ENCODE data around the gene SMARCC2. TPM values are rescaled to one million over a fixed set of nuclear protein-coding genes. Genes with fewer than 3 reads are reported as not detected.

SMARCC2 gene
- total and polyA plus RNA-seq, 2 of the 13 experiments (the other 11 are each of a cell fraction or from before 2014, with no cell fraction given), result 21.3 to 24.1 TPM

- H3K36me3 ChIP-seq (replicated peaks in 1 of 2; ENCODE audit: control insufficient read depth in 1 of 2, insufficient read depth in 2 of 2, low read length in 2 of 2), result peaks cover 1 to 11% of the 10 kb centered on the region in 2 experiments; a peak in 2 of 5 replicates
- H3K27me3 ChIP-seq (ENCODE audit: control insufficient read depth in 1 of 2, insufficient read depth in 2 of 2, low read length in 2 of 2), result no peaks in the 10 kb centered on the region; a peak in 1 of 5 replicates
- ChIA-PET POLR2A (interaction anchor here (0.6 to 6.2 kb wide), 23 partner anchors 10 to 519 kb away, joined by 3 to 128 read pairs (median 4); partner anchors contain the start of genes CNPY2, COQ10A, CS and ERBB3), CTCF (ENCODE audit: low intra/inter-chr PET ratio, low total read pairs) (interaction anchor here (3.2 kb wide), 1 partner anchor 72 kb away, joined by 49 read pairs; the partner anchor contains the start of gene SMARCC2)
- no TSS peak for BruUV-seq (replicated peaks)
- DNase-seq (ENCODE audit: low spot score) (peak; percentile 98), FAIRE-seq (peak; percentile 97), ATAC-seq (peak; percentile 84)
- in situ Hi-C loops (cut with HindIII; ENCODE audit: extremely low pct_ligation_motif_present, low pct_unique_long_range_greater_than_20kb) (no loop called here), intact Hi-C loops (cut with micrococcal nuclease; ENCODE audit: unreplicated experiment) (loop anchor here (1.0 to 5.0 kb wide), 6 partner anchors 35 to 349 kb away; partner anchors contain the start of genes CS, MYL6B and SPRYD4)
- peak within 1 kb of the TSS; percentile 99 for H3K9ac ChIP-seq (ENCODE audit: insufficient read depth, low read depth, low read length)
- H3K4me2 ChIP-seq (ENCODE audit: low read depth, low read length), result peak within 1 kb of the TSS; percentile 98
- no peak within 1 kb of the TSS for H2AFZ ChIP-seq (ENCODE audit: low read length)
- peak within 1 kb of the TSS; percentile 69 to 86 (median 74) for H3K4me3 ChIP-seq (replicated peaks in 1 of 3; ENCODE audit: insufficient read depth in 1 of 3, low read depth in 2 of 3, low read length in 3 of 3)
- H3K79me2 ChIP-seq (ENCODE audit: insufficient read depth, low read length), result peaks cover 15% of the 10 kb centered on the region
- peaks cover 51% of the 10 kb centered on the region for H3K4me1 ChIP-seq (ENCODE audit: insufficient read depth, low read length)
- H3K9me3 ChIP-seq (ENCODE audit: low read length), result no peaks in the 10 kb centered on the region
- WGBS (ENCODE audit: low lambda C conversion rate), result 5% methylated on average over 23 of the region's 61 CpGs
- H3K27ac ChIP-seq (ENCODE audit: extremely low read length, insufficient read depth, low read length), result peak within 1 kb of the TSS; percentile 93
- H4K20me1 ChIP-seq (ENCODE audit: insufficient read depth, low read length), result no peaks in the 10 kb centered on the region
- TF ChIP-seq ZGPAT (CRISPR knock-in tag; IDR thresholded peaks at IDR 0.05) (peak; percentile 90), NAIF1 (CRISPR knock-in tag; IDR thresholded peaks at IDR 0.05; ENCODE audit: borderline replicate concordance) (peak; percentile 84), ZNF205 (CRISPR knock-in tag; IDR thresholded peaks at IDR 0.05) (peak; percentile 55; the same call in 1 of the 2 replicates), NKX3-1 (CRISPR knock-in tag; IDR thresholded peaks at IDR 0.05) (no peak), THAP11 (CRISPR knock-in tag; IDR thresholded peaks at IDR 0.05) (peak; percentile 97), ZNF552 (CRISPR knock-in tag; IDR thresholded peaks at IDR 0.05; ENCODE audit: borderline replicate concordance) (no peak), BRCA1 (CRISPR knock-in tag; IDR thresholded peaks at IDR 0.05) (no peak), ZBTB33 (CRISPR knock-in tag; IDR thresholded peaks at IDR 0.05) (peak; percentile 49; the same call in 1 of the 2 replicates), E2F1 (CRISPR knock-in tag; IDR thresholded peaks at IDR 0.05) (peak; percentile 57), ZNF546 (CRISPR knock-in tag; conservative IDR thresholded peaks at IDR 0.05) (no peak), ZNF260 (CRISPR knock-in tag; IDR thresholded peaks at IDR 0.05; ENCODE audit: borderline replicate concordance, low read depth) (no peak), ZNF10 (CRISPR knock-in tag; IDR thresholded peaks at IDR 0.05; ENCODE audit: borderline replicate concordance, low read depth) (no peak), TBL1XR1 (IDR thresholded peaks at IDR 0.05; ENCODE audit: borderline replicate concordance, low read length, partially characterized antibody) (no peak), JUND (CRISPR knock-in tag; IDR thresholded peaks at IDR 0.05) (0 out of 2 replicates have a peak, but pooled peaks have one; percentile 65), NFATC3 (CRISPR knock-in tag; IDR thresholded peaks at IDR 0.05) (no peak), ZNF570 (CRISPR knock-in tag; IDR thresholded peaks at IDR 0.05; ENCODE audit: borderline replicate concordance) (no peak), HNF1B (CRISPR knock-in tag; IDR thresholded peaks at IDR 0.05) (peak; percentile 92; the same call in 1 of the 2 replicates)
Measured at GRCh38 chr12:56117778-56118687, 71.2 kb downstream of the SMARCC2 start, which contains the start of gene ZC3H10. Gene ZC3H10, plus strand, starts transcription at chr12:56118266. Its CDS starts 2,297 bp downstream, at chr12:56120563.
